SK-N-SH treated with all-trans-retinoic acid at 6 μM for 48 hours (cell line): ENCODE data around the gene OSBPL2.

Experiments used
- ATAC-seq: fragments of 200-7000 bp; cut with Tn5 transposase; 3 replicates; pipeline ENCODE4 v1.9.1; 2020; ENCODE audit warnings: mild to moderate bottlenecking, moderate library complexity
- BACH2 ChIP-seq: fragments of 250-450 bp; sonication (Bioruptor Pico); IDR thresholded peaks from 2 replicates; pipeline ENCODE4 v1.9.0; 2021; ENCODE audit warnings: mild to moderate bottlenecking, borderline replicate concordance
- CREB5 ChIP-seq: fragments of 250-450 bp; sonication (Bioruptor Pico); IDR thresholded peaks from 2 replicates; pipeline ENCODE4 v1.5.1; 2020; ENCODE audit warnings: low read depth, mild to moderate bottlenecking, moderate library complexity
- CSDC2 ChIP-seq: fragments of 250-450 bp; sonication (Bioruptor Pico); IDR thresholded peaks from 2 replicates; pipeline ENCODE4 v1.5.0; 2020; ENCODE audit warnings: mild to moderate bottlenecking, moderate library complexity
- ESRRG ChIP-seq: fragments of 250-450 bp; sonication (Bioruptor Pico); IDR thresholded peaks from 2 replicates; pipeline ENCODE4 v1.6.1; 2021; ENCODE audit warnings: mild to moderate bottlenecking
- ISL1 ChIP-seq: fragments of 250-450 bp; sonication (Bioruptor Pico); IDR thresholded peaks from 2 replicates; pipeline ENCODE4 v2.1.2; 2022; ENCODE audit warnings: mild to moderate bottlenecking, moderate library complexity
- OSR1 ChIP-seq: fragments of 250-450 bp; sonication (Bioruptor Pico); IDR thresholded peaks from 2 replicates; pipeline ENCODE4 v1.8.0; 2022; ENCODE audit warnings: moderate library complexity, mild to moderate bottlenecking, inconsistent platforms
- PATZ1 ChIP-seq: fragments of 250-450 bp; sonication (Bioruptor Pico); IDR thresholded peaks from 2 replicates; pipeline ENCODE4 v1.8.0; 2020; ENCODE audit warnings: mild to moderate bottlenecking, moderate library complexity, borderline replicate concordance
- PPARA ChIP-seq: fragments of 250-450 bp; sonication (Bioruptor Pico); IDR thresholded peaks from 2 replicates; pipeline ENCODE4 v1.5.0; 2020; ENCODE audit warnings: mild to moderate bottlenecking, borderline replicate concordance
- RARB ChIP-seq: fragments of 250-450 bp; sonication (Bioruptor Pico); IDR thresholded peaks from 2 replicates; pipeline ENCODE4 v1.8.0; 2021; ENCODE audit warnings: mild to moderate bottlenecking, moderate library complexity
- SNAI2 ChIP-seq: fragments of 250-450 bp; sonication (Bioruptor Pico); IDR thresholded peaks from 2 replicates; pipeline ENCODE4 v1.5.0; 2020; ENCODE audit warnings: mild to moderate bottlenecking, moderate library complexity
- TCF4 ChIP-seq: fragments of 250-450 bp; sonication (Bioruptor Pico); IDR thresholded peaks from 2 replicates; pipeline ENCODE4 v1.8.0; 2021; ENCODE audit warnings: mild to moderate bottlenecking, moderate library complexity, borderline replicate concordance
- TOX ChIP-seq: fragments of 250-450 bp; sonication (Bioruptor Pico); IDR thresholded peaks from 2 replicates; pipeline ENCODE4 v1.8.0; 2021; ENCODE audit warnings: mild to moderate bottlenecking, moderate library complexity, borderline replicate concordance
- ZC3H10 ChIP-seq: fragments of 250-450 bp; sonication (Bioruptor Pico); IDR thresholded peaks from 2 replicates; pipeline ENCODE4 v1.5.1; 2021; ENCODE audit warnings: mild to moderate bottlenecking, moderate library complexity
- ZFP3 ChIP-seq: fragments of 250-450 bp; sonication (Bioruptor Pico); IDR thresholded peaks from 2 replicates; pipeline ENCODE4 v1.5.0; 2020; ENCODE audit warnings: mild to moderate bottlenecking, moderate library complexity
- ZFP30 ChIP-seq: fragments of 450-650 bp; formaldehyde crosslinking; IDR thresholded peaks from 2 replicates; pipeline ENCODE4 v1.5.0; 2022; ENCODE audit warnings: mild to moderate bottlenecking, moderate library complexity
- ZNF70 ChIP-seq: fragments of 450-650 bp; formaldehyde crosslinking; IDR thresholded peaks from 2 replicates; pipeline ENCODE4 v1.5.0; 2020; ENCODE audit warnings: mild to moderate bottlenecking, moderate library complexity
- ZNF8 ChIP-seq: fragments of 450-650 bp; formaldehyde crosslinking; IDR thresholded peaks from 2 replicates; pipeline ENCODE4 v1.5.0; 2020; ENCODE audit warnings: mild to moderate bottlenecking, moderate library complexity
- TF ChIP-seq, protein P1 (sequence below): fragments of 250-450 bp; sonication (Bioruptor Pico); IDR thresholded peaks from 2 replicates; pipeline ENCODE4 v1.5.0; 2020; ENCODE audit warnings: mild to moderate bottlenecking, moderate library complexity
- TF ChIP-seq, protein P2 (sequence below): fragments of 250-450 bp; sonication (Bioruptor Pico); IDR thresholded peaks from 2 replicates; pipeline ENCODE4 v1.5.1; 2021; ENCODE audit warnings: mild to moderate bottlenecking, moderate library complexity
- TF ChIP-seq, protein P3 (sequence below): fragments of 250-450 bp; sonication (Bioruptor Pico); IDR thresholded peaks from 2 replicates; pipeline ENCODE4 v1.8.0; 2021; ENCODE audit warnings: low read depth, mild to moderate bottlenecking, moderate library complexity, borderline replicate concordance

OSBPL2 gene

GRCh38 chr20:62336775-62337557 lies 98.6 kb downstream of the OSBPL2 start:
- TF ChIP-seq PPARA (CRISPR knock-in tag) (no peak), BACH2 (CRISPR knock-in tag) (no peak), TOX (CRISPR knock-in tag) (no peak), ZFP30 (CRISPR knock-in tag) (no peak), CREB5 (CRISPR knock-in tag) (no peak), RARB (no peak), ZNF70 (CRISPR knock-in tag) (no peak), TCF4 (CRISPR knock-in tag) (no peak), ISL1 (CRISPR knock-in tag) (no peak), SNAI2 (no peak)
- no peak for ATAC-seq

DNA sequence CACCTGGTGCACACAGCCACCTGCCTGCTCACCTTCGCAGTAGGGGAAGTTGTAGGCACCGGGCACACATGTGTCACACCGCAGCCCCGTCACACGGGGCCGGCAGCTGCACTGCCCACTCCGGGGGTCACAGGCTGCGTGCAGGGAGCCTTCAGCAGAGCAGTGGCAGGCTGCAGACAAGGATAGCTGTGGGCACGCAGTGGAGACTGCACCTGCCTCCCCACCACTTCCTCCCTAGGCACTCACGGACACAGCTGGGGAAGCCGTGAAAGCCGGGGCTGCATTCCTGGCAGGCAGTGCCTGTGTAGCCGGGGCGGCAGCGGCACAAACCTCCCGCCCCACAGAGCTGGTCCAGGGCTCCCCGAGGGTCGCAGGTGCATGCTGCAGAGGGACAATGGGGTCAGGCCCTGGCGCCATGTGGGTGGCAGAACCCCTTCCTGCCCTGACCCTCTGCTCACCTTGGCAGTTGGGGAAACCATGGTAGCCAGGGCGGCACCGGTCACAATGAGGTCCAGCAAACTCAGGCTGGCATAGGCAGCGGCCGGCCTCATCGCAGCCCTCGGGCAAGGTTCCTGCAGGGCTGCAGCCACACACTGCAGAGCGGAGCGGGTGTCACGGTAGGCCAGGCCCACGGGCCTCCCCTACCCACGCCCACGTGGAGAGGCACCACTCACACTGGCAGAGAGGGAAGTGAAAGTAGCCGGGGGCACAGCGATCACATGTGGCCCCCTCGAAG lies 99.4 kb downstream of the OSBPL2 start:
- no peak for ATAC-seq
- TF ChIP-seq ZC3H10 (CRISPR knock-in tag) = no peak
- TF ChIP-seq OSR1 = no peak
- no peak for TF ChIP-seq ZNF8
- no peak for TF ChIP-seq PPARA (CRISPR knock-in tag)

GRCh38 chr20:62338294-62338620 lies 99.9 kb downstream of the OSBPL2 start:
- no peak for ATAC-seq
- no peak for TF ChIP-seq BACH2 (CRISPR knock-in tag)
- no peak for TF ChIP-seq ESRRG (CRISPR knock-in tag)
- TF ChIP-seq RARB = no peak
- no peak for TF ChIP-seq ZFP3 (CRISPR knock-in tag)
- TF ChIP-seq, all 23 proteins: peak for 0

DNA sequence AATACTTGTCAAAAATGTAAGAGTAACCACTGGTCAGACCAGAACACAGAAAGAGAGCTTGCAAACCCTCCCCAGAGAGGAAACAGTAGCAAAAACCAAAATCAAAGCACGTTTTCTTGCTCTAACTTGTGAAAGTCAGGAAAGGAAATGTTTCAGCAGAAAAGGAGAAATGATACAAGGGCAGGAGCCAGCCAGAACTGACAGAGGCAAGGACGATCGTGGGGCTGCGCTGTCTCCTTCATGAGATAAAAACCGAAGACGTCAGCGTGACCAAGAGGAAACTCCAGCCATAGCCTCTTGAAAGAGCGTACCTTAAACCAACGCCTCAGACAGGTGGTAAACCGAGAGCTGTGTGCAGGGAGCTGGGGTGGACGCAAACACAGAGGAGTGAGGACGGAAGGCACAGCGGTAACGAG lies 101.3 kb downstream of the OSBPL2 start:
- TF ChIP-seq ZNF70 (CRISPR knock-in tag) (no peak), PPARA (CRISPR knock-in tag) (no peak), TOX (CRISPR knock-in tag) (no peak), TCF4 (CRISPR knock-in tag) (no peak), CREB5 (CRISPR knock-in tag) (no peak), SNAI2 (no peak), ZFP3 (CRISPR knock-in tag) (no peak), BACH2 (CRISPR knock-in tag) (no peak), OSR1 (no peak), RARB (no peak), ZNF8 (no peak), PATZ1 (CRISPR knock-in tag) (no peak), ISL1 (CRISPR knock-in tag) (no peak), CSDC2 (CRISPR knock-in tag) (no peak), ZFP30 (CRISPR knock-in tag) (no peak)
- TF ChIP-seq, protein P1, sequence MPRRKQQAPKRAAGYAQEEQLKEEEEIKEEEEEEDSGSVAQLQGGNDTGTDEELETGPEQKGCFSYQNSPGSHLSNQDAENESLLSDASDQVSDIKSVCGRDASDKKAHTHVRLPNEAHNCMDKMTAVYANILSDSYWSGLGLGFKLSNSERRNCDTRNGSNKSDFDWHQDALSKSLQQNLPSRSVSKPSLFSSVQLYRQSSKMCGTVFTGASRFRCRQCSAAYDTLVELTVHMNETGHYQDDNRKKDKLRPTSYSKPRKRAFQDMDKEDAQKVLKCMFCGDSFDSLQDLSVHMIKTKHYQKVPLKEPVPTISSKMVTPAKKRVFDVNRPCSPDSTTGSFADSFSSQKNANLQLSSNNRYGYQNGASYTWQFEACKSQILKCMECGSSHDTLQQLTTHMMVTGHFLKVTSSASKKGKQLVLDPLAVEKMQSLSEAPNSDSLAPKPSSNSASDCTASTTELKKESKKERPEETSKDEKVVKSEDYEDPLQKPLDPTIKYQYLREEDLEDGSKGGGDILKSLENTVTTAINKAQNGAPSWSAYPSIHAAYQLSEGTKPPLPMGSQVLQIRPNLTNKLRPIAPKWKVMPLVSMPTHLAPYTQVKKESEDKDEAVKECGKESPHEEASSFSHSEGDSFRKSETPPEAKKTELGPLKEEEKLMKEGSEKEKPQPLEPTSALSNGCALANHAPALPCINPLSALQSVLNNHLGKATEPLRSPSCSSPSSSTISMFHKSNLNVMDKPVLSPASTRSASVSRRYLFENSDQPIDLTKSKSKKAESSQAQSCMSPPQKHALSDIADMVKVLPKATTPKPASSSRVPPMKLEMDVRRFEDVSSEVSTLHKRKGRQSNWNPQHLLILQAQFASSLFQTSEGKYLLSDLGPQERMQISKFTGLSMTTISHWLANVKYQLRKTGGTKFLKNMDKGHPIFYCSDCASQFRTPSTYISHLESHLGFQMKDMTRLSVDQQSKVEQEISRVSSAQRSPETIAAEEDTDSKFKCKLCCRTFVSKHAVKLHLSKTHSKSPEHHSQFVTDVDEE (CRISPR knock-in tag) = no peak
- TF ChIP-seq, protein P2, sequence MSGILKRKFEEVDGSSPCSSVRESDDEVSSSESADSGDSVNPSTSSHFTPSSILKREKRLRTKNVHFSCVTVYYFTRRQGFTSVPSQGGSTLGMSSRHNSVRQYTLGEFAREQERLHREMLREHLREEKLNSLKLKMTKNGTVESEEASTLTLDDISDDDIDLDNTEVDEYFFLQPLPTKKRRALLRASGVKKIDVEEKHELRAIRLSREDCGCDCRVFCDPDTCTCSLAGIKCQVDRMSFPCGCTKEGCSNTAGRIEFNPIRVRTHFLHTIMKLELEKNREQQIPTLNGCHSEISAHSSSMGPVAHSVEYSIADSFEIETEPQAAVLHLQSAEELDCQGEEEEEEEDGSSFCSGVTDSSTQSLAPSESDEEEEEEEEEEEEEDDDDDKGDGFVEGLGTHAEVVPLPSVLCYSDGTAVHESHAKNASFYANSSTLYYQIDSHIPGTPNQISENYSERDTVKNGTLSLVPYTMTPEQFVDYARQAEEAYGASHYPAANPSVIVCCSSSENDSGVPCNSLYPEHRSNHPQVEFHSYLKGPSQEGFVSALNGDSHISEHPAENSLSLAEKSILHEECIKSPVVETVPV (CRISPR knock-in tag) = no peak
- TF ChIP-seq, protein P3, sequence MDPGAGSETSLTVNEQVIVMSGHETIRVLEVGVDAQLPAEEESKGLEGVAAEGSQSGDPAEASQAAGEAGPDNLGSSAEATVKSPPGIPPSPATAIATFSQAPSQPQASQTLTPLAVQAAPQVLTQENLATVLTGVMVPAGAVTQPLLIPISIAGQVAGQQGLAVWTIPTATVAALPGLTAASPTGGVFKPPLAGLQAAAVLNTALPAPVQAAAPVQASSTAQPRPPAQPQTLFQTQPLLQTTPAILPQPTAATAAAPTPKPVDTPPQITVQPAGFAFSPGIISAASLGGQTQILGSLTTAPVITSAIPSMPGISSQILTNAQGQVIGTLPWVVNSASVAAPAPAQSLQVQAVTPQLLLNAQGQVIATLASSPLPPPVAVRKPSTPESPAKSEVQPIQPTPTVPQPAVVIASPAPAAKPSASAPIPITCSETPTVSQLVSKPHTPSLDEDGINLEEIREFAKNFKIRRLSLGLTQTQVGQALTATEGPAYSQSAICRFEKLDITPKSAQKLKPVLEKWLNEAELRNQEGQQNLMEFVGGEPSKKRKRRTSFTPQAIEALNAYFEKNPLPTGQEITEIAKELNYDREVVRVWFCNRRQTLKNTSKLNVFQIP (CRISPR knock-in tag) = no peak
- TF ChIP-seq, all 23 proteins: peak for 0
- ATAC-seq = no peak
